M059J (cell line): ENCODE data around the gene TIMD4. TPM values are rescaled to one million over a fixed set of nuclear protein-coding genes. Genes with fewer than 3 reads are reported as not detected.

ENCODE experiments used
- DNase-seq: peaks from one replicate; pipeline ENCODE4 v3.0.0-alpha.2; 2012; ENCODE audit warnings: low read depth
- total RNA-seq: library from RNA; depleted of rRNA; stranded (reverse); fragments of >200 nt; shearing (Covaris generic); gene quantifications from 2 replicates; pipeline ENCODE4 v1.2.3, GENCODE V29; 2014

Gene TIMD4
- total RNA-seq, 1 experiment from 2014 or later, result not detected

DNA sequence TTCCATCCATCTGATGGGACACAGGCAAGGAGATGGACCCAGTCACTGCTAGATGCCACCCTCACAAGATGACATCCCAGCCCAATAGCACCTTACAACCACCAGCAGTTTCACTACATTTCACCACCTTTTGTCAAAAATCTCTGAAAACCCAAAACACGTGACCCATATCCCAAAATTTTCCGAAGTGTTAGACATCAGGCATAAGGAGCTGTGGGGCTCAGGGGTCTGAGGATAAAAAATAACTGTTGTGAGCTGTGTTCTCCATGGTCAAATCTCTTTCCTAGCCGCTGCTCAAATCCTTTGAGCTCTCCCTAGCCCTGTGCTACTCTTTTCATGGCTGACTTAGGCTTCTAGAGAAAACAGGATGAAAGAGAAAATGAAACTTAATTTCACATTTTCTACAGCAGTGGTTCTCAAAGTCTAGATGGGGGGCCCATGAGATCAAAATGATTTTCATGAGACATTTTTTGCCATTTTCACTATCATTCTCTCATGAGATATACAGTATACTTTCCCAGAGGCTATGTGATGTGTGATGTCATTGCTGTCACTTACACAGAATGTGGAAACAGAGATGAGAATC, 40.7 kb downstream of the TIMD4 start:
- DNase-seq, result no peak

GRCh38 chr5:156920861-156921431, 42.1 kb downstream of the TIMD4 start:
- no peak for DNase-seq

GRCh38 chr5:156920042-156920860, 42.8 kb downstream of the TIMD4 start:
- DNase-seq, result peak; percentile 17

- no peak for DNase-seq
Measured at GRCh38 chr5:156918311-156918845, 44.6 kb downstream of the TIMD4 start.

GRCh38 chr5:156914371-156914737, 48.7 kb downstream of the TIMD4 start:
- no peak for DNase-seq

- no peak for DNase-seq
Measured at GRCh38 chr5:156913719-156914370, 49.2 kb downstream of the TIMD4 start.

DNA sequence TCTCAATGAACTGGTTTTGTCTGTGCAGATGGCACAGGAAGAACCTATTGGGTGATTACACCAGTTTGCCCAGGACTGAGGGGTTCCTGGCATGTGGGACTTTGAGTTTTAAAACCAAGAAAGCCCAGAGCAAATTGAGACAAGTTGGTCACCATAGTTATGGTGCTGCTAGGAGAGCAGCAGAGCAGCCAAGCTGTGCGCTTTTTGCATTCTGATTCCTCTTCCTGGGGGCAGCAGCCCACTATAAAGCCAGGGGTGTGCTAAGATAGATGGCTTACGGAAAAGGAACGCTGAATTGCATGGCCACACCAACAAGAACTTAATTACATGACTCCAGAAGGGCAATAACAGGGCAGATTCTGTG, 49.7 kb downstream of the TIMD4 start:
- DNase-seq, result no peak

DNA sequence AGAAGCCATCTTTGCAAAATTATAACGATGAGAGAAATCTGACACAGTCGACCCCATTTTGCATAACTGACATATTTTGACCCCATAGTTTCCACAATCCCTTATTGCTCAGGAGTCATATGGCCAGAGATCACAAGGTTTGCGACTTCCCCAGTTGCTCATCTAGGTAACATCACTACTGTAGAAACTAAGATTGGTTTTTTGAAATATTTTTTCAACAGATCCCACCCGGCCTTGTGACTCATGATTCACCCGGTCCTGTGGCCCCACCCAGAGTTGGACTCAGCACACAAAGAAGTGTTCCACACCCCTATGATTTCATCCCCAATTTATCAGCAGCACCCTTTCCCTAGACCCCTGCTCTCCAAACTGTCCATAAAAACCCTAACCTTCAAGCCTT, 50.2 kb downstream of the TIMD4 start:
- DNase-seq, result no peak

DNA sequence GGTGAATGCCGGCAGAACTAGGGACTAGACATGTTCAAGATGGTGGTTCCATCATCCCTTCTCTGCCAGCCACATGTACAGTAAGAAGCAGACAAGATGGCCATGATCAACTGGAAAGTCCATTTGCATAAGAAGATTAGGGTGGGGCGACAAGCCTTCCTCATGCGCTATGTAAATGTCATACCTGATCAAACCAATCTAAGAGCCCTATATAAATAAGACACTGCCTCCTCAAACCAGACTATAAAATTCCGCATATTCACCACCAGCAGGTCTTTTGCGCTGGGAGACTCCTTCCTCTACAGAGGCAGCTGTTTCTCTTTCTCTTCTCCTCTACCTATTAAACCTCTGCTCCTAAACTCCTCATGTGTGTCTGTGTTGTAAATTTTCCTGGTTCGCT, 53.8 kb downstream of the TIMD4 start:
- DNase-seq, result no peak

DNA sequence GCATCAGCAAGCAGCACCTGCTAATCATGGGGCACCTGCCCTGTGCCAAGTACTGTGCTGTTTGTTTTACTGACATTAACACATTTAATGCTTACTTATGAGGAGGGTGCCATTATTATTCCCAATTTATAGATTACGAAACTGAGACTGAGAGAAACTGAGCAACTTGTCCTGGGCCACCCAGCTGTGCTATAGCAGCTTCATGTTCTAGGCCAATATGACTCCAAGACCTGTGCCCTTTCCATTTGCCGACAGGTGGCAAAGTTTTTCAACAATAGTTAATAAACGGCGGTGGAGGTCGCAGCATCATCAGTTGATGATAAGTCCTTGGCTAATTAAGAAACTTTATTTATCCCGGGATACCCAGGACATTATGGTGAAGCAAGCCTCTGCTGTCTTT, 55.4 kb downstream of the TIMD4 start:
- DNase-seq, result no peak

GRCh38 chr5:156906807-156907206, 56.2 kb downstream of the TIMD4 start:
- no peak for DNase-seq

DNA sequence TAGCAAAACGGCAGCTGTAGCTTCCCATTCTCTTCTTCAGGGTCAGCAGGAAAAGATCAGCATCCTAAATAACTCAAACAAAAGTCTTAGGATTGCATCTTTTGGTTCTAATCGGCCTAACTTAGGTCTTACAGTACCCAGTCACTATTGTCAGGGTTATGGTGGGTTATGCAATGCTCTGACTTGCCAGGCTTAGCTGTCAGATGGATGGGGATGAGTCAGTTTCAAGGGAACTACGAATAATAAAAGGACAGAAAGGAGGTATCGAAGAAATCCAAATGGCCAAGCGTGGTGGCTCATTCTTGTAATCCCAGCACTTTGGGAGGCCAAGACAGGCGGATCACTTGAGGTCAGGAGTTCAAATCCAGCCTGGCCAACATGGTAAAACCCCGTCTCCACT, 66.5 kb downstream of the TIMD4 start:
- DNase-seq, result no peak

DNA sequence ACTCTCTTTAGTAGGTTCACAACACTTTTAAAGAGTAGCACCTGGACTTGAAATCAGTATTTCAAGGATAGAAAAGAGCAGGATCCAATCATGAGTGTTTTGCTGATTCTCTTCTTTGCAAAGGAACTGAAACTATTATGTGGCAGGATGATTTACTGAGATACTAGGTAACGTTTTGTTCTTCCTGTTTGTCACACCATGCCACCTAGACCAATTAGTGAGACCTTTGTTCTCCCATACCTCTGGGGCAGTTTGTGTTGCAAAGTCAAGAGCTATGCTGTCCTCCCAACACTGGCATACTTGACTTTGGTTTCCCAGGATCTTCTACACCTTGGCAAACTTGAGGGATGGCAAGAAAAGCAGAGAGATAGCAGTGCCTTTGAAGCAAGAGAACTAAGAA, 69.5 kb downstream of the TIMD4 start:
- no peak for DNase-seq

DNA sequence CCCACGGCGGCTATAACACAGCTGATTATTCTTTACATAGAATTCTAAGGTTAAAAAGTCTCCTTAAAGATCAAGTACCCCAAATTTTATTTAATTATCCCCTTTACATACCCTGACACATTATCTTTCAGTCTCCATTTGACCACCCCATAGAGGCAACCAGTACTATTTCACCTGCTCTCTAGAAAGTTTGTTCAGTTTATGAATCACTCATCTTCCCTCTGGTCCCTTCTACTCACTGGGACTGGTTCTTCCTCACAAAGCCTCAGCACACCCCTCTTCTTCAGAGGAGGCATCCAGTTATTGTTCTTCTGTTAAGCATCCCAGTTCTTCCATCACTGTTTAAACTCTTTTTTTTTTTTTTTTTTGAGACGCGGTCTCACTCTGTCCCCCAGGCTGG, 70.2 kb downstream of the TIMD4 start:
- DNase-seq, result no peak

GRCh38 chr5:156892223-156892622, 70.8 kb downstream of the TIMD4 start:
- DNase-seq, result no peak

DNA sequence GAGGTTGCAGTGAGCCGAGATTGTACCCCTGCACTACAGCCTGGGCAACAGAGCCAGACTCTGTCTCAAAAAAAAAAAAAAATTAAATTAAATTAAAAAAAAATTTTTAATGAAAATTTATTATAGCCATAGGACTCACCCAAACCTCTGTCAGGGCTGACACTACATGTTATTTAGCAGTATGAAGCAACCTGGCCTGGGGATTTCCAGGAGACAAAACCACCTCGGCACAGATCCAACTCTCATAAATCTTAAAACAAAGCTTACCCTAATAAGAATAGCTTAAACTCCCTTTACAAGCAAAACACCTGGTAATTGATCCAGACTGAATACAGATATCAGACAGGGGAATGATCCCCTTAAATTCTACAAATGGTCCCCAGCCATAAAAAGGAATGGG, 74.5 kb downstream of the TIMD4 start:
- no peak for DNase-seq

DNA sequence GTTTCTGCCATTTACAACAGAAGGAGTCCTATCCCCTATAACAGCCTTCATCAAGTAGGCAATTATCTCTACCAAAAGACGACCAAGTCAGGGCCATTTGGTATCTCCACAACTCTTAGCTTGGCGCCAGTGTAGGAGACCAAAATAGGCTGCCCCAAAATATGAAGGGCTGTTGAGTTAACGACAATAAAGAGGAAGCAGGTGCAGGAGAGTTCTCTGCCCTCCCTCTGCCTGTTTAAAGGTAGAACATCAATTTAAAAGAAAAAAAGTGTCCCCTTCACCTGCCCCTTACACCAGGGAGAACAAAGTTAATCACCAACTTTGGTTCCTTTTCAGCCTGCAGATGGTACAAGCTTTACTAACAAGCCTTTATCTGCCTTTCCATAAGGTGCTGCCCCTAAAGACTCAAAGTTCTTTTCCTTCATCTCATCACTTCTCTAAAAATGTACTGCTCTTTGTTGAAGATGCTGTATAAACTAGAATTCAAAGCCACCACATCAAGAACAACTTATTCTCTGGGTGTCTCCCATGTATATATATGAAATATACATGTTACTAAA, 79.6 kb downstream of the TIMD4 start:
- DNase-seq, result no peak

GRCh38 chr5:156879665-156880285, 83.3 kb downstream of the TIMD4 start:
- DNase-seq, result peak; percentile 3

DNA sequence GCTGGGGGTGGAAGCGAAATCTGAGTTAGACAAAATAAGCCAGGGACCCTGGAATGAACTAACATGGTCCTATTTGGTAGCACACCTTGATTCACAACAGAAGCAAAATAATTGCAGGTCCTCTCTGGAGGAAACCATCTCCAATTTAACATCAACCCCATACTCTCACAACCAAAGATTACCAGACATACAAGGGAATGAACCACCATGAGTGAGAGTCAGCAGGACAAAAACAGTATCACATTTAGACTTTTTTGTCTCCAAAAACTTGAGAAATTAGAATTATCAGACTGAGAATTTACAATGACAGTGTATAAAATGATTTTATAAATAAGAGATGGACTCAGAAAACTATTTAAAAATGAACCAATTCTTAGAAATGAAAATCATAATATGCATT, 91.8 kb downstream of the TIMD4 start:
- DNase-seq, result no peak

DNA sequence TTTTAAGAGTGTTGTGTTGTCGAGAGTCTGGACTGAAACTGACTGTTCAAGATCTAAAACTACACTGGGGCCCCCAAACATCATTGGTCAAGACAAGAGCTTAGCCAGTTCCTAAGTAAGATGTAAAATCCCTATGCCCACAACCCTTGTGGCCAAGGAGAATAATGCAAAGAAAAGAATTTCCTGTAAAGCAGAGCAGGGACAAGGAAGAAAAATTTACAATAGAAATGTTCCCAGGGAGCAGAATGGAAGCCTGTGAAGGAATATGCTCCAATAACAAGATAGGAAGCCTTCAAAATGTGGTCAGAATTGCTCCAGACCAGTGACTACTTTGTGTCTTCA, 92.6 kb downstream of the TIMD4 start:
- no peak for DNase-seq
